AG04450 (cell line): ENCODE measurements around the gene COX5A. TPM values are rescaled to one million over a fixed set of nuclear protein-coding genes. Genes with fewer than 3 reads are reported as not detected.
A peak's percentile ranks its signal among the peaks of the same experiment; 100 is the strongest.
"Not testable (repeated sequence)": the region's sequence is repeated elsewhere in the genome, so short reads cannot be mapped to it uniquely, and the experiment has no call there.

Experiments
- CTCF ChIA-PET: fragments of 300-600, 350-600 bp; formaldehyde crosslinking; extraction: SDS; loops from one replicate; lab custom pipeline; 2022; ENCODE audit warnings: antibody characterized with exemption, inconsistent platforms; lab: Charles Lee
- POLR2A ChIA-PET: fragments of 350-600 bp; formaldehyde crosslinking; extraction: SDS; loops from one replicate; lab custom pipeline; 2021; ENCODE audit warnings: antibody characterized with exemption, inconsistent platforms; lab: Yijun Ruan, JAX
- DNase-seq: peaks from one replicate; pipeline ENCODE4 v3.0.0-alpha.2; 2011; ENCODE audit warnings: low read depth, low spot score
- H3K27ac ChIP-seq: one replicate; pipeline ENCODE4 v1.5.1; 2012; ENCODE audit warnings: low read depth, low read length, control low read depth
- H3K27me3 ChIP-seq: one replicate; pipeline ENCODE4 v1.6.0; 2012; ENCODE audit warnings: low read length; ENCODE audit not compliant: control insufficient read depth, insufficient read depth
- H3K4me3 ChIP-seq: 2 replicates; pipeline ENCODE4 v1.5.1; 2011; ENCODE audit warnings: mild to moderate bottlenecking, low read depth, low read length, control low read depth
- H3K9me3 ChIP-seq: 2 replicates; pipeline ENCODE4 v1.5.1; 2012; ENCODE audit warnings: low read length; ENCODE audit not compliant: control insufficient read depth, insufficient read depth
- polyA plus RNA-seq: library from polyadenylated mRNA; depleted of rRNA; stranded (reverse); fragments of >200 nt; gene quantifications from 2 replicates; pipeline ENCODE4 v1.2.3, GENCODE V29; 2011
- TF ChIP-seq, protein P1 (sequence below): IDR thresholded peaks from 2 replicates; pipeline ENCODE4 v1.5.1; 2011; ENCODE audit warnings: low read depth, low read length, control low read depth, inconsistent platforms

The COX5A gene
- polyA plus RNA-seq, 1 experiment: 147 TPM

- ChIA-PET POLR2A (interaction anchor here (0.6 to 1.6 kb wide), 3 partner anchors 9 to 16 kb away, joined by 4 to 5 read pairs (median 5); partner anchors contain the start of gene FAM219B), CTCF (interaction anchor here (1.1 to 5.7 kb wide), 2 partner anchors 12 to 60 kb away, joined by 4 to 61 read pairs; no protein-coding TSS in a partner anchor)
- no peaks in the 10 kb centered on the region; the same call in 1 of the 2 replicates for H3K9me3 ChIP-seq
- TF ChIP-seq, protein P1, sequence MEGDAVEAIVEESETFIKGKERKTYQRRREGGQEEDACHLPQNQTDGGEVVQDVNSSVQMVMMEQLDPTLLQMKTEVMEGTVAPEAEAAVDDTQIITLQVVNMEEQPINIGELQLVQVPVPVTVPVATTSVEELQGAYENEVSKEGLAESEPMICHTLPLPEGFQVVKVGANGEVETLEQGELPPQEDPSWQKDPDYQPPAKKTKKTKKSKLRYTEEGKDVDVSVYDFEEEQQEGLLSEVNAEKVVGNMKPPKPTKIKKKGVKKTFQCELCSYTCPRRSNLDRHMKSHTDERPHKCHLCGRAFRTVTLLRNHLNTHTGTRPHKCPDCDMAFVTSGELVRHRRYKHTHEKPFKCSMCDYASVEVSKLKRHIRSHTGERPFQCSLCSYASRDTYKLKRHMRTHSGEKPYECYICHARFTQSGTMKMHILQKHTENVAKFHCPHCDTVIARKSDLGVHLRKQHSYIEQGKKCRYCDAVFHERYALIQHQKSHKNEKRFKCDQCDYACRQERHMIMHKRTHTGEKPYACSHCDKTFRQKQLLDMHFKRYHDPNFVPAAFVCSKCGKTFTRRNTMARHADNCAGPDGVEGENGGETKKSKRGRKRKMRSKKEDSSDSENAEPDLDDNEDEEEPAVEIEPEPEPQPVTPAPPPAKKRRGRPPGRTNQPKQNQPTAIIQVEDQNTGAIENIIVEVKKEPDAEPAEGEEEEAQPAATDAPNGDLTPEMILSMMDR: no peak
- peak within 1 kb of the TSS; percentile 96 for H3K4me3 ChIP-seq
- no peak within 1 kb of the TSS for H3K27ac ChIP-seq
- peak; percentile 30 for DNase-seq
- H3K27me3 ChIP-seq: no peaks in the 10 kb centered on the region
Observed at GRCh38 chr15:74889883-74890664, 47.8 kb downstream of the COX5A start, which contains the start of gene MPI. MPI (plus strand) TSS chr15:74890042; CDS start chr15:74890074, 32 bp downstream.

GRCh38 chr15:74889390-74889882, 48.4 kb downstream of the COX5A start:
- no peaks in the 10 kb centered on the region; the same call in 1 of the 2 replicates for H3K9me3 ChIP-seq
- peak overlapping the region; percentile 96 for H3K4me3 ChIP-seq
- H3K27me3 ChIP-seq: no peaks in the 10 kb centered on the region
- TF ChIP-seq, protein P1: no peak
- ChIA-PET POLR2A (interaction anchor here (0.6 to 1.6 kb wide), 3 partner anchors 8 to 17 kb away, joined by 4 to 5 read pairs (median 5); partner anchors contain the start of gene FAM219B), CTCF (interaction anchor here (1.1 to 5.7 kb wide), 2 partner anchors 12 to 61 kb away, joined by 4 to 61 read pairs; no protein-coding TSS in a partner anchor)
- no peak for DNase-seq
- H3K27ac ChIP-seq: no peak overlapping the region

DNA sequence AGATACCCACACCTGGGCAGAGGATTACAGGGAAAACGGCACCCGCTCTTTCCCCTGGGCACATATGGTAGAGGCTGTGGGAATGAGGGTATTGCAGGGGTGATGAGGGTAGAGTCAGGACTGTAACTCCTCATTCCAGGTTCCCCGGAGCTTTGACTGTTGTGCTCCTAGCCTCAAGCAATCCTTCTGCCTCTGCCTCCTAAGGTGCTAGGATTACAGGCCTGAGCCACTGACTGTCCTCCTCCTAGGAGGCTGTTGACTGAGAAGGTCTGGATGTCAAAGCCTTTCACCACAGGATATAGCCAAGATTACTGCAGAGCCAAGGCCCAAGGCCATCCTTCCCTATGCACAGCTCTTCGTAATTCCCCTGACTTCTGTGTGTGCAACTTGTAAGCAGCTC, 49.2 kb downstream of the COX5A start:
- ChIA-PET CTCF (interaction anchor here (5.7 kb wide), 1 partner anchor 13 kb away, joined by 61 read pairs; no protein-coding TSS in a partner anchor), POLR2A (interaction anchor here (1.1 to 1.6 kb wide), 2 partner anchors 13 to 18 kb away, joined by 3 to 5 read pairs; partner anchors contain the start of gene FAM219B)

GRCh38 chr15:74887537-74888193, 50.2 kb downstream of the COX5A start:
- H3K27ac ChIP-seq, CTCF ChIA-PET, H3K9me3 ChIP-seq, DNase-seq, H3K4me3 ChIP-seq, H3K27me3 ChIP-seq: not testable (repeated sequence)
- POLR2A ChIA-PET: interaction anchor here (1.1 kb wide), 1 partner anchor 14 kb away, joined by 3 read pairs; no protein-coding TSS in a partner anchor

More for the DNA sequence above, 49.2 kb downstream of the COX5A start:
- no peak for DNase-seq
- no peaks in the 10 kb centered on the region for H3K27me3 ChIP-seq
- H3K27ac ChIP-seq: no peak overlapping the region
- H3K9me3 ChIP-seq: no peaks in the 10 kb centered on the region; the same call in 1 of the 2 replicates
- no peak overlapping the region for H3K4me3 ChIP-seq
- TF ChIP-seq, protein P1: no peak

DNA sequence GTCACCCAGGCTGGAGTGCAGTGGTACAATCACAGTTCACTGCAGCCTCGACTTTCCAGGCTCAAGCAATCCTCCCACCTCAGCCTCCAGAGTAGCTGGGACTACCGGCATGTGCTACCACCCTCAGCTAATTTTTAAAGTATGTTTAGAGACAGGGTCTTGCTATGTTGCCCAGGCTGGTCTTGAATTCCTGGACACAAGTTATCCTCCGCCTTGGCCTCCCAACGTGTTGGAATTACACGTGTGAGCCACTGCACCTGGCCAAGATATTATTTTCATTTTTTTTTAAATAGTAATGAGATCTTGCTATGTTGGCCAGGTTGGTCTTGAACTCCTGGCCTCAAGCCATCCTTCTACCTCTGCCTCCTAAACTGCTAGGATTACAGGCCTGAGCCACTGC, 52.4 kb downstream of the COX5A start:
- peaks cover 9% of the 10 kb centered on the region; the same call in 1 of the 2 replicates for H3K9me3 ChIP-seq
- no peak for DNase-seq
- ChIA-PET CTCF (interaction anchor here (3.0 kb wide), 1 partner anchor 17 kb away, joined by 20 read pairs; no protein-coding TSS in a partner anchor), POLR2A (interaction anchor here (1.4 kb wide), 1 partner anchor 12 kb away, joined by 5 read pairs; the partner anchor contains the start of gene SCAMP2)
- H3K4me3 ChIP-seq: no peak overlapping the region
- TF ChIP-seq, protein P1: no peak
- H3K27ac ChIP-seq: no peak overlapping the region
- H3K27me3 ChIP-seq: no peaks in the 10 kb centered on the region
